SU-DHL-6 (cell line): Measurements from ENCODE around the gene ZNF655.
"Not testable (repeated sequence)": the region's sequence is repeated elsewhere in the genome, so short reads cannot be mapped to it uniquely, and the experiment has no call there.

ENCODE experiments used
- H2AFZ ChIP-seq: fragments of 200-600 bp; sonication (generic); 2 replicates; pipeline ENCODE4 v1.6.1; 2014; ENCODE audit warnings: low read depth, mild to moderate bottlenecking, moderate library complexity, mixed read lengths, antibody characterized with exemption, low read length; ENCODE audit not compliant: severe bottlenecking
- H3F3A ChIP-seq: fragments of 200-600 bp; shearing (Covaris generic); 2 replicates; pipeline ENCODE4 v1.6.0; 2016; ENCODE audit warnings: antibody characterized with exemption, mild to moderate bottlenecking; ENCODE audit not compliant: insufficient read depth
- H3K27ac ChIP-seq: fragments of 200-600 bp; sonication (generic); 2 replicates; pipeline ENCODE4 v1.5.1; 2016; ENCODE audit warnings: low read depth, mild to moderate bottlenecking, low read length, moderate library complexity, mixed read lengths
- H3K27me3 ChIP-seq: fragments of 200-600 bp; sonication (generic), shearing (Covaris generic); 2 replicates; pipeline ENCODE4 v1.6.0; 2014; ENCODE audit warnings: mild to moderate bottlenecking, low read length
- H3K36me3 ChIP-seq: fragments of 200-600 bp; sonication (generic); 2 replicates; pipeline ENCODE4 v1.6.1; 2014; ENCODE audit warnings: mild to moderate bottlenecking, low read length, mixed read lengths
- H3K4me2 ChIP-seq: fragments of 300-600, 200-600 bp; shearing (Covaris generic), sonication (generic); 2 replicates; pipeline ENCODE4 v1.6.0; 2014; ENCODE audit warnings: low read length, low read depth, mild to moderate bottlenecking; ENCODE audit not compliant: poor library complexity, severe bottlenecking
- H3K4me3 ChIP-seq: fragments of 200-600 bp; sonication (generic); 2 replicates; pipeline ENCODE4 v1.5.1; 2014; ENCODE audit warnings: antibody characterized with exemption, low read length, mild to moderate bottlenecking, mixed read lengths; ENCODE audit not compliant: insufficient read depth, poor library complexity, severe bottlenecking
- H3K79me2 ChIP-seq: fragments of 200-600 bp; sonication (generic); 2 replicates; pipeline ENCODE4 v1.6.1; 2014; ENCODE audit warnings: mild to moderate bottlenecking, low read length, moderate library complexity; ENCODE audit not compliant: insufficient read depth
- H3K9ac ChIP-seq: fragments of 200-600 bp; sonication (generic); 2 replicates; pipeline ENCODE4 v1.7.0; 2014; ENCODE audit warnings: mild to moderate bottlenecking, low read length
- H3K9me2 ChIP-seq: fragments of 200-600 bp; sonication (generic); replicated peaks from 2 replicates; pipeline ENCODE4 v1.6.1; 2014; ENCODE audit warnings: low read length; ENCODE audit not compliant: insufficient read depth
- H3K9me3 ChIP-seq: fragments of 200-600 bp; sonication (generic); 2 replicates; pipeline ENCODE4 v1.6.1; 2014; ENCODE audit warnings: low read length, mixed read lengths; ENCODE audit not compliant: insufficient read depth
- H4K20me1 ChIP-seq: fragments of 200-600 bp; sonication (generic); 2 replicates; pipeline ENCODE4 v1.6.1; 2014; ENCODE audit warnings: low read depth, mild to moderate bottlenecking, antibody characterized with exemption, low read length, moderate library complexity, mixed read lengths
- CTCF ChIP-seq: fragments of 200-600 bp; sonication (generic); IDR thresholded peaks from one replicate; pipeline ENCODE4 v1.5.1; 2017; ENCODE audit warnings: antibody characterized with exemption, mild to moderate bottlenecking, low read length, moderate library complexity; ENCODE audit not compliant: insufficient read depth, poor library complexity, severe bottlenecking
- EZH2phosphoT487 ChIP-seq: fragments of 200-600 bp; sonication (generic), shearing (Covaris generic); conservative IDR thresholded peaks from 2 replicates; pipeline ENCODE4 v1.6.1; 2018; ENCODE audit warnings: mild to moderate bottlenecking, antibody characterized with exemption, low read length, moderate library complexity, mixed read lengths

Gene ZNF655

GRCh38 chr7:99579281-99579955, 21.0 kb downstream of the ZNF655 start:
- H3K79me2 ChIP-seq = no peaks in the 10 kb centered on the region
- no peaks in the 10 kb centered on the region for H3K36me3 ChIP-seq
- H3K4me2 ChIP-seq = peak overlapping the region; percentile 32
- no peak overlapping the region for H3K4me3 ChIP-seq
- H2AFZ ChIP-seq = no peak overlapping the region
- no peaks in the 10 kb centered on the region for H3K9me2 ChIP-seq
- H3K27ac ChIP-seq = no peak overlapping the region
- peak overlapping the region; percentile 10; the same call in 1 of the 2 replicates for H3K9ac ChIP-seq
- no peaks in the 10 kb centered on the region for H3K9me3 ChIP-seq
- H3K27me3 ChIP-seq = no peaks in the 10 kb centered on the region
- no peak for TF ChIP-seq EZH2phosphoT487
- TF ChIP-seq CTCF = no peak
- 0 out of 2 replicates have a peak, but pooled peaks cover 9% of the 10 kb centered on the region for H3F3A ChIP-seq
- H4K20me1 ChIP-seq = no peaks in the 10 kb centered on the region

- H3K4me2 ChIP-seq = peak overlapping the region; percentile 32
- no peak overlapping the region for H2AFZ ChIP-seq
- no peak for TF ChIP-seq EZH2phosphoT487
- TF ChIP-seq CTCF = peak; percentile 23
- H3K9me2 ChIP-seq = no peaks in the 10 kb centered on the region
- no peak overlapping the region for H3K4me3 ChIP-seq
- H3K36me3 ChIP-seq = no peaks in the 10 kb centered on the region
- H3K27me3 ChIP-seq = no peaks in the 10 kb centered on the region
- no peak overlapping the region for H3K27ac ChIP-seq
- 0 out of 2 replicates have a peak, but pooled peaks cover 9% of the 10 kb centered on the region for H3F3A ChIP-seq
- no peaks in the 10 kb centered on the region for H3K9me3 ChIP-seq
- H4K20me1 ChIP-seq = no peaks in the 10 kb centered on the region
- no peaks in the 10 kb centered on the region for H3K79me2 ChIP-seq
- peak overlapping the region; percentile 10; the same call in 1 of the 2 replicates for H3K9ac ChIP-seq
These were observed 21.7 kb downstream of the ZNF655 start for GRCh38 chr7:99579956-99580777.

GRCh38 chr7:99580778-99581332, 22.4 kb downstream of the ZNF655 start:
- H3K79me2 ChIP-seq, H3F3A ChIP-seq, H2AFZ ChIP-seq, H3K9ac ChIP-seq, H3K4me2 ChIP-seq, H3K27me3 ChIP-seq, H4K20me1 ChIP-seq, H3K27ac ChIP-seq, H3K9me2 ChIP-seq, H3K36me3 ChIP-seq, H3K4me3 ChIP-seq, H3K9me3 ChIP-seq: not testable (repeated sequence)
